Ishikawa (cell line): ENCODE results near the gene PIAS3.

ENCODE experiments used
- CEBPB ChIP-seq: IDR thresholded peaks from 2 replicates; pipeline ENCODE4 v1.6.1; 2012
- CREB1 ChIP-seq: IDR thresholded peaks from 2 replicates; pipeline ENCODE4 v1.6.1; 2012; ENCODE audit warnings: low read depth
- EGR1 ChIP-seq: IDR thresholded peaks from 2 replicates; pipeline ENCODE4 v1.6.1; 2012
- FOXM1 ChIP-seq: IDR thresholded peaks from 2 replicates; pipeline ENCODE4 v1.6.1; 2012; ENCODE audit warnings: low read depth, borderline replicate concordance
- RAD21 ChIP-seq: IDR thresholded peaks from 2 replicates; pipeline ENCODE4 v1.6.1; 2012; ENCODE audit warnings: low read depth
- TAF1 ChIP-seq: IDR thresholded peaks from 2 replicates; pipeline ENCODE4 v1.6.1; 2012; ENCODE audit warnings: low read depth, mild to moderate bottlenecking
- YY1 ChIP-seq: IDR thresholded peaks from 2 replicates; pipeline ENCODE4 v1.6.1; 2012; ENCODE audit warnings: low read depth
- ZBTB7A ChIP-seq: IDR thresholded peaks from 2 replicates; pipeline ENCODE4 v1.6.1; 2012; ENCODE audit warnings: low read depth
- TF ChIP-seq, protein P1 (sequence below): IDR thresholded peaks from 2 replicates; pipeline ENCODE4 v1.6.1; 2012

The PIAS3 gene

DNA sequence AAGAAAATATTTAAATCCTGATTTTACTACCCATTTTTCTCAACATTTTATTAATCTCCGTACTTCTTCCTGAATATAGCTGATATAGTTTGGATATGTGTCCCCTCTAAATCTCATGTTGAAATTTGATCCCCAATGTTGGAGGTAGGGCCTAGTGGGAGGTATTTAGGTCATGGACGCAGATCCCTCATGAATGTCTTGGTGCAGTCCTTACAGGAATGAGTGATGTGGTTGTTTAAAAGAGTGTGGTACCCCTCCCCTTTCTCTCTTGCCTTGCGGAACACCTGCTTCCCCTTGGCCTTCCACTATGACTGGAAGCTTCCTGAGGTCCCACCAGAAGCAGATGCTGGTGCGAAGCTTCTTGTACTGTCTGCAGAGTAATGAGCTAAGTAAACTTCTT lies 52.5 kb downstream of the PIAS3 start:
- no peak for TF ChIP-seq CEBPB
- no peak for TF ChIP-seq EGR1
- TF ChIP-seq ZBTB7A: no peak
- TF ChIP-seq, protein P1, sequence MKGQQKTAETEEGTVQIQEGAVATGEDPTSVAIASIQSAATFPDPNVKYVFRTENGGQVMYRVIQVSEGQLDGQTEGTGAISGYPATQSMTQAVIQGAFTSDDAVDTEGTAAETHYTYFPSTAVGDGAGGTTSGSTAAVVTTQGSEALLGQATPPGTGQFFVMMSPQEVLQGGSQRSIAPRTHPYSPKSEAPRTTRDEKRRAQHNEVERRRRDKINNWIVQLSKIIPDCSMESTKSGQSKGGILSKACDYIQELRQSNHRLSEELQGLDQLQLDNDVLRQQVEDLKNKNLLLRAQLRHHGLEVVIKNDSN: no peak
- TF ChIP-seq YY1: no peak
- no peak for TF ChIP-seq FOXM1

DNA sequence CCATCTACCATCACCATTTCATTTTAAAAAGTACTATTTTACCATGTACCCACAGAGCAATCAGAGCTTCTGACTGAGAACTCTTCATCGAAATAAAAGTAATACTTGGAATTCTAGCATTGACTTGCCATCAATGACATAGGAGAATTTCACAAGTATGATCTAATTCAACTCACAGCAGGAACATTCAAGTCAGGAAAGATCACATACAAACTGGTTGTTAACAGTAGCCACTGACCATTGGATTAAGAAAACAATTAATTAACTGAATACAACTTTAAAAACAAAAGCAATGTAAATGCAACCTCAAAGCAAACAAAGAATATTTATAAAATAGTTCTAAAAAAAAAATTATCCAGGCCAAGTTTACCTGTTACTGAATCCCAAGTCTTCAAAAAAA lies 53.8 kb downstream of the PIAS3 start:
- TF ChIP-seq FOXM1: no peak

DNA sequence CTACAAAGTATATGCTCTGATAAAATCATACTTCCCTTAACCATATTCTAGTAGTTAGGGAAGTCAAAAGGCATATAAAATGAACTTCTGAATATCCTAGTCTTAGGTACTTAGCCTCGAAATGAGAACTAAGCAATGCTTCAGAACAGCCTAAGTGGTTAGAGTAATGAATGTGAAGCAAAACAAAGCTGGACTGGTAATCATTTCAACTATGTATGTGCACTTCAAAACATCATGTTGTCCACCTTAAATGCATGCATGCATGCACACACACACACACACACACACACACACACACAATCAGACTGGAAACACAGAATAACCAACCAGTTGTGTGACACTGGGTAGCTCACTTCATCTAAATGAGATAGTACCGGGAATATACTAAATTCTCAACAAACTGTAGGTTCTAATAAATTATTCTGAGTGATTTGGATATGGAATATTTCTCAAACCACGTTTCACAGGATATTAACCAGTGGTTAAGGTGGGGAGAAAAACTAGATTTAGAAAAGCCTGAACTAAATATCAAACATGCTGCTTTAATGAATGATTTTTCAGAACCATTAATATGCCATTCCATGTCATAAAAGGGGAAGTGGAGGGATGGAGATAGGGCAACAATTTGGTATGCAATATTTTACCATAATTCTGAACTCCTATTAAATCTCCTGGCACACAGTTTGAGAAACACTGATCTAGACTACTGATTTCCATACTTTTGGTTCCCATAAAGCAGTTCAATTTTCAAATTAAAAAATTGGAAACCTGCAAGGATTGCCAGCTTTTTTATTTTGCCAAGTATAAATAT lies 54.4 kb downstream of the PIAS3 start:
- TF ChIP-seq CREB1 (no peak), YY1 (no peak), RAD21 (no peak), FOXM1 (no peak), CEBPB (no peak)

DNA sequence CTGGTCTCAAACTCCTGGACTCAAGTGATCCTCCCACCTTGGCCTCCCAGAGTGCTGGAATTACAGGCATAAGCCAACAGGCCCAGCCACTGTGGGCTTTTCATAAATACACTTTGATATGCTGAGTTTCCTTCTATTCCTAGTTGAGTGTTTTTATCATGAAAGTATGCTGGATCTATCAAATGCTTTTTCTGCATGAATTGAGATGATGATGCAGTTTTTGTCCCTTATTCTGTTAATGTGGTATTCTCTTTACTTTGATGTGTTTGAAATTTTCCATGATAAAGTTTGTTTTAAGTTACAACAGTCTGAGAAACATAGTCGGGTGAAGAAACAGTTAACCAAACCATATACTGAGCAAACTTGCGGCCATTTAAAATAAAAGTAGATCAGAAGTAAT lies 59.1 kb downstream of the PIAS3 start:
- no peak for TF ChIP-seq ZBTB7A
- TF ChIP-seq TAF1: no peak
